OCI-LY1 (cell line): ENCODE data around the gene AMOTL1.

Experiments used
- CTCF ChIP-seq: fragments of 200-600 bp; sonication (generic), shearing (Covaris generic); IDR thresholded peaks from 2 replicates; pipeline ENCODE4 v1.5.1; 2017; ENCODE audit warnings: mild to moderate bottlenecking, antibody characterized with exemption, low read length, moderate library complexity, mixed read lengths
- EZH2 ChIP-seq: fragments of 200-600 bp; sonication (generic), shearing (Covaris generic); IDR thresholded peaks from 2 replicates; pipeline ENCODE4 v1.8.0; 2017; ENCODE audit warnings: borderline replicate concordance, mixed run types, mild to moderate bottlenecking, antibody characterized with exemption, low read length, moderate library complexity, mixed read lengths

- TF ChIP-seq CTCF (no peak), EZH2 (no peak)
Measured at GRCh38 chr11:94804874-94805273, 36.7 kb downstream of the AMOTL1 start.
